Fibroblast of skin of left biceps (primary cell): ENCODE results near the gene RPS16.

Experiments used
- DNase-seq, 2 experiments: peaks; one replicate each; pipeline ENCODE4 v3.0.0-alpha.2; 2013; ENCODE audit warnings: low read depth in 2 of 2

Gene RPS16

DNA sequence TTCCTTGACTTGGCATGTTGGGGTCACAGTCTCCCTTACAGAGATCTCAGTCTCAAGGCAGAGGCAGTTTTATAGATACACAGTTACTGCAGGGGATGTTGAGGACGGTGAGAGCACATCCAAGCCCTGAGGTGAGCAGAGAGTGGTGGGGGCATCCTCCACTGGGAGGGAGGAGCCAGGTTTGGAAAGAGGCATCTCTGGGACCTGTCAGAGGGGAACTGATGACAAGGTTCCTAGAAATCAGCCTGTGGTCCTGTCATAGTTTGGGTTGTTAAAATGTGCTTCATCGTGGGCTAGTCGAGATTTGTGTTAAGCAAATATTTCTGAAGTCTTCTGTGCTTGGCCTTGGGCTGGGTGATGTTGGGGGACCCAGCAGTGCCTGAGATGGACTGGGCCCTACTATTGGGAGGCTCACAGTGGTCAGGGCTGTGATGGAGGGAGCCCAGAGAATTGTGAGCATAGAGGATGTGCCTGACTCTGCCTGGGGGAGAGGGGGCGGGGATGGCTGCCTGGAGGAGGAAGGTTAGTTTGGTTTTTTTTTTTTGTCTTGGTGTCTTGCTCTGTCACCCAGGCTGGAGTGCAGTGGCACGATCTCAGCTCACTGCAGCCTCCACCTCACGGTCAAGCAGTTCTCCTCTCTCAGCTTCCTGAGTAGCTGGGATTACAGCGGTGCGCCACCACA, 13.5 kb upstream of the RPS16 start:
- DNase-seq, result no peak

- no peak for DNase-seq
These were observed 12.5 kb upstream of the RPS16 start for GRCh38 chr19:39448271-39448670.

- no peak for DNase-seq
These were observed 10.8 kb upstream of the RPS16 start for GRCh38 chr19:39446365-39447084.

DNA sequence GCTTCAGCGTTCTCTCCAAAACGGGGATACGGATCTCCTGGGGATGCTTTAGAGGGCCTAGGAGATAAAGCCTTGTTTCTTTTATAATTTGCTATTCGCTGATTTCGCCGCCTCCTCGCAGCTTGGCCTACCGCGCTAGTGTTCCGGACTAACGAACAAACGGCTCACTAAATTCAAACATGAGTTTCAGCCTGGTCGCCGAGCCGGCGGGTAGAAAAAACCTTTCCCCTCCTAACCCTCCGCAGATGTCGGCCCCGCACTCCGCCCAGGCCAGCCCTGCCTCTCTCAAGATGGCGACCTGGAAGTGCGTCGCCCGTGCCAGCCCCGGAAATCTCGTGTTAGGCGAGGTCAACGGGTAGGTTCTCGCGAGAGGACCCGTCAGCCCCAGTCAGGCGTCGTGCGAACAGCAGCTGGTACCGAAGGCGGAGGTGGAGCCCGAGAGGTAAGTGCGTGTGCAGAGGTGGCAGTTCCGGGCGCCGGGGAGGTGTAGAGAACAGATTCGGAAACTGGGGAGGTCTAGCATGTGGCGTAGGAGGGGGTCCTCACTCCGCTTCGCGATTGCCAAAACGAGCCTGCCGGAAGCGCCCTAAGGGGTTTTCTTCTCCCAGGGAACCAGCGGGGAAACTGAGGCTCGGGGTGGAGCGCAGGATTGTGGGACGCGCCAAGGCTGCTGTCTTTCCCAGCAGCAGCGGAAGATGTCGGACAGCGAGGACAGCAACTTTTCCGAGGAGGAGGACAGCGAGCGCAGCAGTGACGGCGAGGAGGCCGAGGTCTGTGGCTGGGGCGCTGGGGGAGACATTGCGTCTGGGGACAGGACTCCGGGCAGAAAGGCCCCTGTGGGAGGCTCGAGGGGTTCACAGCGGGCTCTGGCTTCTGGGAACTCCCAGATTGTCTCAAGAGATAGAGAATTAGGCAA, 9.7 kb upstream of the RPS16 start, which contains the start of gene SUPT5H:
Gene SUPT5H (plus strand): TSS at position 387 of the 916 bp plus-strand sequence. CDS start 309 bp downstream, at position 696.
- peak; percentile 88 to 89 for DNase-seq

DNA sequence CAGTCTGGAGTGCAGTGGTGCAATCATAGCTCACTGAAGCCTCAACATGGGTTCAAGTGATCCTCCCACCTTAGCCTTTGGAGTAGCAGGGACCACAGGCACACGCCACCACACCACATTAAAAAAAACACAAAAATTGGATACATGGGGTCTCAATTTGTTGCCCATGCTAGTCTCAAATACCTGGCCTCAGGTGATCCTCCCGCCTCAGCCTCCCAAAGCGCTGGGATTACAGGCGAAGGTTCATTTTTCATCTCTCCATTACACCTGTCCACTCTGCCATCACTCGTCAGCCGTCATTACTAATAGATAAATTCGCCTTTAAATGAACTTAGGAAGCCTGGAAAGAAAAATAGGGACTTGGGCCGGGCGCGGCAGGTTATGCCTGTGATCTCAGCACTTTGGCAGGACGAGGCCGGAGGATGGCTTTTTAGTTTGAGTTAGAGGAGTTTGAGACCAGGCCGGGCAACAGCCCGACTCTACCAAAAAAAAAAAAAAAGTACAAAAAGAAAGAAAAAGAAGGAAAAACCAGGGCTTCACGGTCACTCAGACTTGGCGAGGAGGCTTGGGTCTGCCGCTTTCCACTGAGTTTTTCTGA, 8.9 kb upstream of the RPS16 start:
- DNase-seq, result no peak

DNA sequence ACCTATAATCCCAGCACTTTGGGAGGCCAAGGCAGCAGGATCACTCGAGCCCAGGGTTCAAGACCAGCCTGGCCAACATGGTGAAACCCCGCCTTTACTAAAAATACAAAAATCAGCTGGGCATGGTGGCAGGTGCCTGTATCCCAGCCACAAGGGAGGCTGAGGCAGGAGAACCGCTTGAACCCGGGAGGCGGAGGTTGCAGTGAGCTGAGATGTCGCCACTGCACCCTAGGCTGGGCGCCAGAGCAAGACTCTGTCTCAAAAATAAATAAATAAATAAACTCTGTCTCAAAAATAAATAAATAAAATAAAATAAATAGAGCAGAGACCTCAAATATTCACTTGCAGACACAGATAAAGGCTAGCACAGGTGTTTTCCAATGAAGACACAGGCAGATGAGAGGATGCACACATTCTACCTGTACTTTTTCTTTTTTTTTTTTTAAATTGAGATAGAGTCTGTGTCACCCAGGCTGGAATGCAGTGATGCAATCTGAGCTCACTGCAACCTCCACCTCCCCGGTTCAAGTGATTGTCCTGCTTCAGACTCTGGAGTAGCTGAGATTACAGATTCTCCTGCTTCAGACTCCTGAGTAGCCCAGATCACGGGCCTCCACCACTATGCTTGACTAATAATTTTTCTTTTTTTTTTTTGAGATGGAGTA, 2.7 kb upstream of the RPS16 start:
- no peak for DNase-seq

DNA sequence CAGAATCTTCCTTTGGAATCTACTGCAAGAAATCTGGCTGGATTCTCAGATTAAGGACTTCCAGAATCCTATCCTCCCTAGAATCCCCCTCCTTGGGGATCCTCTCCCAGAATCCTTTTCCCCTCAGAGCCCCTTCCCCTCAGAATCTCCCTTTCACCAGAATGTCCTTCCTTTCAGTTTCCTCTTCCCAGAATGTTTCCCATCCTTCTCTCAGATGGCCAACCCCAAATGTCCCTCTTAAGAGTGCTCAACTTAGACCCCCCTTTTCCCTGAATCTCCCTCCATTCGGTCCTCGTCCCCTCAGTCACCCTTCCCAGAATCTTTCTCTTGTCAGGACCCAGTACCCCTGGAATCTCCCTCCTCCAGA, 584 bp upstream of the RPS16 start:
- no peak for DNase-seq

DNA sequence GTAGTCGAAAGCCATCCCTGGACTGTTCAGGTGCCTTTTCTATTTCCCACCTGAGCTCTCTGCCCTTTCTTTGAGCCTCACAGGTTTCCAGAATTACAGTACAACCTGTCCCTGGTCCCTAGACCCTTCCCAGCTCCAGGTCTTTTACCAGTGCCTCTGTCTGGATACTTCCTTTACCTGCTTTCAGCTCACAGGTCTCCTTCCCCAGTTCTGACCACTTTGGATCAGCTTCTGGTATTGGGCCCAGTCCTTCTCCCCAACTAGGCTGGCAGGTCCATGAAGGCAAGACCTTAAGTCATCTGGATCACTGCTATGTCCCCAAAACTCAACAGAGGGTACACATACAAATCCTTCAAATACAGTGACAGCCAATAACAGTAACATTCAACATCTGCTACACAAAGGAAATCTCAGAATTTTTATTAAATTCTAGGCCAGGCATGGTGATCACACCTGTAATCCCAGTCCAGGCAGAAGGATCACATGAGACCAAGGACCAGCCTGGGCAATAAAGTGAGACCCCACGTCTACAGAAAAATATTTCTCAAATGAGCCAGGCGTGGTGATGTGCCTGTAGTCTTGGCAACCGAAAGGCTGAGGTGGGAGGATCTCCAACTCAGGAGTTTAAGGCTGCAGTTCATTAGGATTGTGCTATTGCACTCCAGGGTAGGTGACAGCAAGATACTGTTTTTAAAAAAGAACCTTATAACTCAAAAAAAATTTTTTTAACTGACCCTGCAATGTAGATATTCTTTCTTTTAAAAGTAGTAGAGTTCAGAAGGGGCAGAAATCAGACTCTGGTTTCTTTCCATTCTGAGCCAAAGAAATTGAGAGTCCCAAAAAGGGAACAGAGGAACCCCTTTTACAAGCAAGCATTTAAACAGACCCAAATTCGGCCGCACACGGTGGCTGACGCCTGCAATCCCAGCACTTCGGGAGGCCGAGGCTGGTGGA, 1.3 kb downstream of the RPS16 start:
- no peak for DNase-seq

- DNase-seq, result no peak
These were observed 2.2 kb downstream of the RPS16 start for GRCh38 chr19:39433480-39434079.

DNA sequence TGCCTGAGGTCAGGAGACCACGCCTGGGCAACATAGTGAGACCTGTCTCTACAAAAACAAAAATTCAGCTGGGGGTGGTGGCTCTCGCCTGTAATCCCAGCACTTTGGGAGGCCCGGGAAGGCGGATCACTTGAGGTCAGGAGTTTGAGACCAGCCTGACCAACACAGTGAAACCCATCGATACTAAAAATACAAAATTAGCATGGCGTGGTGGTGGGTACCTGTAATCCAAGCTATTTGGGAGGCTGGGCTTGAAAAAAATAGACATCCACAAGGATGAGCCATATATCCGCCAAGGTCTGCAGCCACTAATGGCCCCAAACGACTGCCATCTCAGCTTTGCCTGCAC, 3.1 kb downstream of the RPS16 start:
- DNase-seq, result no peak

DNA sequence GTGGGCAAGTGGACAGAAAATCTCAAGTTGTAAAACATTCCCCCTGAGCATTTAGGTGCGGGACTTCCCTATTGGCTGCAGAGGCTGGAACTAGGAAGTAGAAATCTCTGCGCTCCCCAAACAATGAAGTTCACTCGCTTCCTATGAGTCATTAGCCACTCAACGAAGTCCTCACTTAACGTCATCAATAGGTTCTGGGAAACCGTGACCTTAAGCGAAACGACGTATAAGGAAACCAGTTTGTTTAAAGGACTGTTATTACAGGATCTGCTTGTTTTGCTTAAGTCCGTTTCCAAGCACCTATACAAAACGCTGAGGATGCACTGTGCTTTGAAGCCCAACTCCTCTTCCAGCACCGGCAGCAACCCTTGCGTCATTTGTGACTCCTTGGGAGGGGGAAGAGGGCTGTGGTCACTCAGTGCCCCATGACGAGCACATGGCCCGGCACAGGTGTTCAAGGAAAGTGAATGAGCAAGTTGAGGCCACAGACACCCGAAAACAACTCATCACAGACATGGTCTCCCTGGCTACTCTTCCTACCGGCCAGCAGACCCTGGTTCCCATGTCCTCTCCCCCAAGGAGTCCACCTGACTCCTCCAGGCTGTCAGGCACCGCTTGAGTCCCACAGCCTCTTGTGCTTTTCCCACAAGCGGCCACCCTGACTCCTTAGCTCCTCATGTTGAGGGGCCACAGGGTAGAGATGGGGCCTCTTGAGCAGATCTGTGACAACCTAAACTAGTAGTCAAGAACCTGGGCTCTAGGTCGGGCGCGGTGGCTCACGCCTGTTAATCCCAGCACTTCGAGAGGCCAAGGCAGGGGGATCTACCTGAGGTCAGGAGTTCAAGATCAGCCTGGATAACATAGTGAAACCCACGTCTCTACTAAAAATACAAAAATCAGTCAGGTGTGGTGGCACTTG, 4.8 kb downstream of the RPS16 start:
- DNase-seq, result no peak

- DNase-seq, result peak; percentile 81 to 87
These were observed 7.3 kb downstream of the RPS16 start for GRCh38 chr19:39428283-39429112.

GRCh38 chr19:39427707-39428106, 8.0 kb downstream of the RPS16 start:
- DNase-seq, result no peak

DNA sequence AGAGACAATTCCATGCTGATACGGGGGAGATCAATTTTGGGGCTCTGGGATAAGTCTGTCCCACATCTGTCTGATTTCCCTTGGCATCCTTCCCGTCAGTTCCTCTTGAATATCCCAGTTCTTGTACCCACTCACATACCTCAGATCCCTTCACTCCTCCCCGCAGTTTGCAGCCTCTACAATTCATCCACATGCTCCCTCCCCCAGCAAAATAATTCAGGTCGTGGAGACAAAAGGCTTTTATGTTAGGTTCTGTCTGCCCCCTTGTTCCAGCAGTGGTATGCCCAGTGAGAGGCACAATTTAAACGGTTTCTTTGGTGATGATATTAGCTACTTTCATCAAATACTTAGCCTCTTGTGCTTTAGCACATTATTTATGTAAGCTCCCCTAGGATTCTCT, 9.6 kb downstream of the RPS16 start:
- DNase-seq, result no peak

DNA sequence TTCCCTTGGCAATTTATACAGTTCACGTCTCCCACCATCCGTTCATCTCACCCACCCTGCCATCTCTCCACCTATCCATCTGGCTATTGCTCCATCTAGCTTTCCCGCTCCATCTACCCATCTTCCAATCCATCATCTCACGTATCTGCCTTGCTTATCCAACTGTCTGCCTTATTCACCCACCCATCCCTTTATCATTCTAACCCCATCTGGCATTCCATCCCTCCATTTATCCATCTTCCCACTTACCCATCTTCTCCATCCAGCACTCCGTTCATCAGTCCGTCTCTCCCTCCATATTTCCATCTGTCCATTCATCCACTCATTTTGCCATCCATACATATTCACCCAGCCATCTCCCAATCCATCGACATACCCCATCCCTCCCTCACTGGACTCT, 10.0 kb downstream of the RPS16 start:
- DNase-seq, result no peak

- no peak for DNase-seq
These were observed 10.8 kb downstream of the RPS16 start for GRCh38 chr19:39424934-39425333.

- no peak for DNase-seq
These were observed 12.3 kb downstream of the RPS16 start for GRCh38 chr19:39423258-39424086.
